HepG2 (cell line): ENCODE results near the gene DDX6. TPM values are rescaled to one million over a fixed set of nuclear protein-coding genes. Genes with fewer than 3 reads are reported as not detected.

Source experiments
- BCL6 ChIP-seq: IDR thresholded peaks from 2 replicates; pipeline ENCODE4 v1.6.1; 2016; ENCODE audit warnings: missing genetic modification reagents, missing compliant biosample characterization
- CBFB ChIP-seq: sonication (generic); formaldehyde crosslinking; IDR thresholded peaks from 2 replicates; pipeline ENCODE4 v1.4.0; 2020; ENCODE audit warnings: missing genetic modification reagents
- GATAD1 ChIP-seq: IDR thresholded peaks from 2 replicates; pipeline ENCODE4 v1.6.1; 2016; ENCODE audit warnings: missing genetic modification reagents, missing compliant biosample characterization
- HOXA9 ChIP-seq: sonication (generic); formaldehyde crosslinking; IDR thresholded peaks from 2 replicates; pipeline ENCODE4 v1.8.1; 2022; ENCODE audit warnings: missing genetic modification reagents, mild to moderate bottlenecking, moderate library complexity, borderline replicate concordance
- IKZF4 ChIP-seq: sonication (generic); formaldehyde crosslinking; IDR thresholded peaks from 2 replicates; pipeline ENCODE4 v1.5.1; 2020; ENCODE audit warnings: borderline replicate concordance, mild to moderate bottlenecking, low read depth, missing genetic modification reagents; ENCODE audit errors: not compliant biosample characterization
- IRX3 ChIP-seq: sonication (generic); formaldehyde crosslinking; IDR thresholded peaks from 2 replicates; pipeline ENCODE4 v1.8.1; 2023; ENCODE audit warnings: mild to moderate bottlenecking, low read depth, missing genetic modification reagents, borderline replicate concordance
- MEIS2 ChIP-seq: sonication (generic); formaldehyde crosslinking; IDR thresholded peaks from 2 replicates; pipeline ENCODE4 v1.9.0; 2021; ENCODE audit warnings: mild to moderate bottlenecking, missing genetic modification reagents
- SSRP1 ChIP-seq: IDR thresholded peaks from 2 replicates; pipeline ENCODE4 v1.6.1; 2016; ENCODE audit warnings: control low read depth
- TCF7L2 ChIP-seq: IDR thresholded peaks from 2 replicates; pipeline ENCODE4 v1.6.1; 2011; ENCODE audit warnings: mild to moderate bottlenecking, low read depth, low read length, moderate library complexity
- ZNF18 ChIP-seq: sonication (generic); formaldehyde crosslinking; IDR thresholded peaks from 2 replicates; pipeline ENCODE4 v1.8.0; 2022; ENCODE audit warnings: mild to moderate bottlenecking, missing genetic modification reagents; ENCODE audit not compliant: insufficient replicate concordance
- ZNF3 ChIP-seq: IDR thresholded peaks from 2 replicates; pipeline ENCODE4 v1.7.0; 2017; ENCODE audit warnings: inconsistent platforms
- ZNF512 ChIP-seq: sonication (generic); formaldehyde crosslinking; IDR thresholded peaks from 2 replicates; pipeline ENCODE4 v1.4.0; 2020; ENCODE audit warnings: mild to moderate bottlenecking, missing genetic modification reagents
- ZNF549 ChIP-seq: sonication (generic); formaldehyde crosslinking; IDR thresholded peaks from 2 replicates; pipeline ENCODE4 v1.5.0; 2020; ENCODE audit warnings: missing genetic modification reagents
- ZNF607 ChIP-seq: sonication (generic); formaldehyde crosslinking; IDR thresholded peaks from 2 replicates; pipeline ENCODE4 v1.5.1; 2020; ENCODE audit warnings: missing genetic modification reagents, mild to moderate bottlenecking, borderline replicate concordance
- polyA plus RNA-seq, 8 experiments: library from polyadenylated mRNA; depleted of rRNA in 3 of 8; stranded (reverse) in 7 of 8; unstranded in 1 of 8; fragments of >200 nt; fragmentation: Illumina TruSeq in 4 of 8; extraction: Trizol in 4 of 8; gene quantifications; 2 replicates each; pipeline versions ENCODE4 v1.2.1 to v1.2.3, GENCODE V29; 2011 to 2016; ENCODE audit warnings: low read depth in 4 of 8, missing spikeins in 1 of 8, mixed read lengths in 1 of 8; ENCODE audit not compliant: insufficient read depth in 1 of 8
- total RNA-seq, 5 experiments: library from RNA; depleted of rRNA; stranded (reverse); fragments of >200 nt; fragmentation: Illumina TruSeq; extraction: Trizol; gene quantifications; 2 replicates each; pipeline ENCODE4 v1.2.3, GENCODE V29; 2016; ENCODE audit warnings: low read depth in 1 of 5
- TF ChIP-seq, protein P1 (sequence below): sonication (generic); formaldehyde crosslinking; IDR thresholded peaks from 2 replicates; pipeline ENCODE4 v1.5.0; 2020; ENCODE audit warnings: mild to moderate bottlenecking, missing genetic modification reagents, borderline replicate concordance

The DDX6 gene
- total and polyA plus RNA-seq, 2 of the 13 experiments (the other 11 are each of a cell fraction or from before 2014, with no cell fraction given), result 20.9 to 59.2 TPM

DNA sequence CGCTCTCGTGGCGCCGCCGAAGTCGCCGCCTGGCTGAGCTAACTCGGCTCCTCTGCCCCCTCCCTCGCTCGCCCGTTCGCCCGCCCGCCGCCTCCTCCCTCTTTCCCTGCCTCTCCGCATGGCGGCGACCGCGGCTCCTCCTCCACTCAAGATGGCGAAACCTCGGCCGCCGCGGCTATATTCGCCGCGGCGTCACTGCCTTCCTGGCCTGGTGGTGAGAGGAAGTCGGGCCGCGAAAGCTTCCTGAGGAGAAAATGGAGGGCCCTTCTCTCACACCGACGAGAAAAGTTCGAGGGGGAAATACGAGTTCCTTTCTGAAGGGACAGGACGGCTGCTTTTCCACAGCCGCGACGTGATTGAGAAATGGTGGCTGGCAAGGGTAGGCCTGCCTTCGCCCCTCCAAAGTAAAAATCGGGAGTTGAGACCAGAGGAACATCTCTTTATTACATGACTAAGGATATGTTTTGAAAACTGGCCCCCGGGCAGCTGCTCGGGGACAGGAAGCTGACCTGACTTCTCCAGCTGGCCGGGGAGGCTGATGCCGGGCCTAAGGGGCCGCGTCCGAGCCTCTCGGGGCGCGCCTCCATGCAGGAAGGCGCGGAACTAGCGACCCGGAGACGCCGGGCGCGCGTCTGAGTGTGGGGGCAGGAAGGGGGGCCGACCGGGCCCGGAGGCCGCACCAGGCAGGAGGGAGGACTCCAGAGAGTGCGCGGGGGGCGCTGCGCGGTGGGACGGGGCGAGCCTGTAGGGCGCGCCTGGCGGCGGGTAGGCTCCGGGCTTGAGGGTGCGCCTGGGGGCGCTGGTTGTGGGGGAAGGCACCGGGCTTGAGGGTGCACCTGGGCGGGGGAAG, at the start of gene DDX6 (continued):
- TF ChIP-seq, protein P1, sequence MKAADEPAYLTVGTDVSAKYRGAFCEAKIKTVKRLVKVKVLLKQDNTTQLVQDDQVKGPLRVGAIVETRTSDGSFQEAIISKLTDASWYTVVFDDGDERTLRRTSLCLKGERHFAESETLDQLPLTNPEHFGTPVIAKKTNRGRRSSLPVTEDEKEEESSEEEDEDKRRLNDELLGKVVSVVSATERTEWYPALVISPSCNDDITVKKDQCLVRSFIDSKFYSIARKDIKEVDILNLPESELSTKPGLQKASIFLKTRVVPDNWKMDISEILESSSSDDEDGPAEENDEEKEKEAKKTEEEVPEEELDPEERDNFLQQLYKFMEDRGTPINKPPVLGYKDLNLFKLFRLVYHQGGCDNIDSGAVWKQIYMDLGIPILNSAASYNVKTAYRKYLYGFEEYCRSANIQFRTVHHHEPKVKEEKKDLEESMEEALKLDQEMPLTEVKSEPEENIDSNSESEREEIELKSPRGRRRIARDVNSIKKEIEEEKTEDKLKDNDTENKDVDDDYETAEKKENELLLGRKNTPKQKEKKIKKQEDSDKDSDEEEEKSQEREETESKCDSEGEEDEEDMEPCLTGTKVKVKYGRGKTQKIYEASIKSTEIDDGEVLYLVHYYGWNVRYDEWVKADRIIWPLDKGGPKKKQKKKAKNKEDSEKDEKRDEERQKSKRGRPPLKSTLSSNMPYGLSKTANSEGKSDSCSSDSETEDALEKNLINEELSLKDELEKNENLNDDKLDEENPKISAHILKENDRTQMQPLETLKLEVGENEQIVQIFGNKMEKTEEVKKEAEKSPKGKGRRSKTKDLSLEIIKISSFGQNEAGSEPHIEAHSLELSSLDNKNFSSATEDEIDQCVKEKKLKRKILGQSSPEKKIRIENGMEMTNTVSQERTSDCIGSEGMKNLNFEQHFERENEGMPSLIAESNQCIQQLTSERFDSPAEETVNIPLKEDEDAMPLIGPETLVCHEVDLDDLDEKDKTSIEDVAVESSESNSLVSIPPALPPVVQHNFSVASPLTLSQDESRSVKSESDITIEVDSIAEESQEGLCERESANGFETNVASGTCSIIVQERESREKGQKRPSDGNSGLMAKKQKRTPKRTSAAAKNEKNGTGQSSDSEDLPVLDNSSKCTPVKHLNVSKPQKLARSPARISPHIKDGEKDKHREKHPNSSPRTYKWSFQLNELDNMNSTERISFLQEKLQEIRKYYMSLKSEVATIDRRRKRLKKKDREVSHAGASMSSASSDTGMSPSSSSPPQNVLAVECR (CRISPR knock-in tag), result 0 out of 2 replicates have a peak, but pooled peaks have one; percentile 53
- TF ChIP-seq HOXA9 (CRISPR knock-in tag) (peak; percentile 43), ZNF549 (CRISPR knock-in tag) (0 out of 2 replicates have a peak, but pooled peaks have one; percentile 24), CBFB (CRISPR knock-in tag) (no peak), ZNF512 (CRISPR knock-in tag) (no peak), BCL6 (CRISPR knock-in tag) (0 out of 2 replicates have a peak, but pooled peaks have one; percentile 13), IKZF4 (CRISPR knock-in tag) (no peak), MEIS2 (no peak), IRX3 (no peak), ZNF3 (no peak), ZNF18 (CRISPR knock-in tag) (no peak), TCF7L2 (no peak), GATAD1 (CRISPR knock-in tag) (no peak), ZNF607 (CRISPR knock-in tag) (no peak; the same call in none of the 2 replicates), SSRP1 (no peak)
